DMS153 (cell line): ENCODE data around the gene ATRAID.
A peak's percentile ranks its signal among the peaks of the same experiment; 100 is the strongest.

ENCODE experiments used
- DNase-seq: peaks from one replicate; lab custom pipeline; 2025; lab: John Stamatoyannopoulos, UW

The ATRAID gene

GRCh38 chr2:27219091-27219490 lies 7.2 kb downstream of the ATRAID start:
- no peak for DNase-seq

- DNase-seq = no peak
Observed at GRCh38 chr2:27220091-27220490, 8.2 kb downstream of the ATRAID start.

GRCh38 chr2:27221166-27221565 lies 9.3 kb downstream of the ATRAID start:
- DNase-seq = no peak

- DNase-seq = no peak
Observed at GRCh38 chr2:27222407-27222806, 10.6 kb downstream of the ATRAID start.

- no peak for DNase-seq
Observed at GRCh38 chr2:27223416-27223815, 11.6 kb downstream of the ATRAID start.

- DNase-seq = no peak
Observed at GRCh38 chr2:27225526-27225925, 13.7 kb downstream of the ATRAID start.

- no peak for DNase-seq
Observed at GRCh38 chr2:27227501-27227900, 15.7 kb downstream of the ATRAID start.

GRCh38 chr2:27231921-27232320 lies 20.1 kb downstream of the ATRAID start:
- DNase-seq = no peak

GRCh38 chr2:27233341-27233740 lies 21.5 kb downstream of the ATRAID start:
- DNase-seq = no peak

- no peak for DNase-seq
Observed at GRCh38 chr2:27236136-27236535, 24.3 kb downstream of the ATRAID start.

- no peak for DNase-seq
Observed at GRCh38 chr2:27236626-27237025, 24.8 kb downstream of the ATRAID start.

- no peak for DNase-seq
Observed at GRCh38 chr2:27237341-27237945, 25.6 kb downstream of the ATRAID start.

GRCh38 chr2:27238976-27239375 lies 27.1 kb downstream of the ATRAID start:
- DNase-seq = no peak

- DNase-seq = no peak
Observed at GRCh38 chr2:27240406-27240805, 28.6 kb downstream of the ATRAID start.

GRCh38 chr2:27241761-27242613 lies 30.1 kb downstream of the ATRAID start:
- no peak for DNase-seq

GRCh38 chr2:27242614-27242951 lies 30.7 kb downstream of the ATRAID start:
- DNase-seq = no peak

GRCh38 chr2:27243391-27244130 lies 31.7 kb downstream of the ATRAID start:
- DNase-seq = no peak

GRCh38 chr2:27245116-27245515 lies 33.3 kb downstream of the ATRAID start:
- no peak for DNase-seq

GRCh38 chr2:27245626-27246025 lies 33.8 kb downstream of the ATRAID start:
- no peak for DNase-seq

- no peak for DNase-seq
Observed at GRCh38 chr2:27247893-27248292, 36.1 kb downstream of the ATRAID start.

- DNase-seq = no peak
Observed at GRCh38 chr2:27249159-27249890, 37.5 kb downstream of the ATRAID start.

GRCh38 chr2:27249891-27250651 lies 38.2 kb downstream of the ATRAID start:
- peak; percentile 1 for DNase-seq
